ENCODE measurements around the gene ADCK1. TPM values are rescaled to one million over a fixed set of nuclear protein-coding genes. Genes with fewer than 3 reads are reported as not detected.
"Not testable (repeated sequence)": the region's sequence is repeated elsewhere in the genome, so short reads cannot be mapped to it uniquely, and the experiment has no call there.

Gene ADCK1
- total RNA-seq, 2 donors from 2014 or later: 3.0 to 4.8 TPM

GRCh38 chr14:77882636-77883035 lies 82.7 kb downstream of the ADCK1 start:
- no peak overlapping the region for H3K27ac Mint-ChIP-seq
- no peaks in the 10 kb centered on the region for H3K9me3 Mint-ChIP-seq
- H3K36me3 Mint-ChIP-seq: no peaks in the 10 kb centered on the region
- no peaks in the 10 kb centered on the region for H3K27me3 Mint-ChIP-seq
- no peak for DNase-seq (ENCODE audit: low spot score)
- H3K4me1 Mint-ChIP-seq (ENCODE audit: low read depth in 2 of 2): no peaks in the 10 kb centered on the region
- H3K4me3 Mint-ChIP-seq: no peak overlapping the region
- no peak for ATAC-seq

DNA sequence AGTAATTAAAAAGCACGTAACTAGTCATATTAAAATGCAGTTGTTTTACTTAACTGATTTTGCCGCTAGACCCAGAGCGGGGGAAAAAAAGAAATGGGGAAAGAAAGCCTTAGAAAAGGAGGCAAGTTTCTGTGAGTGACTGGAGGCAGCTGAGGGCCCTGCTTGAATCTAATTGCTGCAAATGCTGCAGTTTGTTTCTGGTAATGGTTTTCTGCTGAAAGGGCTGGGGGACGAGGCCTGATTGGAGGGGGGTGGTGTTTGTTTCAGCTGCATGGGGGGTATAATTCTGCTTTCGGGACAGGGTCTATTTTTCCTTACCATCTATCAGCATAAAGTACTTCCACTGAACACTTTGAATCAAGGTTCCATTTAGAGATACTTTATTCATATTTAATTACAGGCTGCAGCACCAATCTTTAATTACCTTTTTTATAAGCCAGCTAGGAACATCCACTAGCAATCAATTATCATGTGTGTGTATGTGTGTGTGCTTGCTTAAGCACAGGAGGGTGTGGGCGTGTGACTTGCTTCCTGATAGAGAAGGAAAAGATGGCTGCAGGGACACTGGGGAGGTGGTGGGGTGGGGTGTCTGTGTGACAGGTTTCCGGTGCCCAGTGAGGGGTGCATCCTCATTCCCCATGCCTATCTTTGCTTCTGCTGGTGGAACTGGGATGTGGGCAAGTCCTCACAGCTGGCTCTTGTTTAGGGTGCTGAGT lies 83.4 kb downstream of the ADCK1 start:
- no peak overlapping the region for H3K27ac Mint-ChIP-seq
- no peak overlapping the region for H3K4me3 Mint-ChIP-seq
- DNase-seq (ENCODE audit: low spot score) (no peak), ATAC-seq (no peak)
- peaks cover 5% of the 10 kb centered on the region for H3K36me3 Mint-ChIP-seq
- no peaks in the 10 kb centered on the region for H3K27me3 Mint-ChIP-seq
- H3K9me3 Mint-ChIP-seq: no peaks in the 10 kb centered on the region
- H3K4me1 Mint-ChIP-seq (ENCODE audit: low read depth in 2 of 2): no peaks in the 10 kb centered on the region

DNA sequence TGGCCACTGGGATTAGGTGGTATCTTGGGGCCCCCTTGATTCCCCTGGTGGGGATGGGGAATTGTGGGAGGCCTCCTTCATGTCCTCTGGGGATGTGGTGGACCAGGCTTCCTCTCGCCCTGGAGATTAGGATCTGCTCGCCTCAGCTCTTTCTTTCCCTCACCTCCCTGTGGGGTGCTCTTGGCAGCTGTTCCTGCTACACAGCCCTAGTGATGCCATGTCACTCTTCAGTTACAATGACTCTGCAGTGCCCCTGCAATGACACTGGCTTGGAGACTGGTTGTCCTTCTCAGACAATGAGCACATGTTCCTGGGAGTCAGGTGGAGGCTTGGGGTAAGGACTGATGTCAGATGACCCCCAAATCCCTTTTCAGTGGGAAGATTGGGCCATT lies 83.9 kb downstream of the ADCK1 start:
- Mint-ChIP-seq H3K9me3 (no peaks in the 10 kb centered on the region), H3K4me3 (no peak overlapping the region), H3K27ac (no peak overlapping the region), H3K4me1 (ENCODE audit: low read depth in 2 of 2) (no peaks in the 10 kb centered on the region), H3K36me3 (peaks cover 8% of the 10 kb centered on the region), H3K27me3 (no peaks in the 10 kb centered on the region)
- no peak for DNase-seq (ENCODE audit: low spot score)
- peak in 1 of 2 donors; percentile 8 for ATAC-seq

DNA sequence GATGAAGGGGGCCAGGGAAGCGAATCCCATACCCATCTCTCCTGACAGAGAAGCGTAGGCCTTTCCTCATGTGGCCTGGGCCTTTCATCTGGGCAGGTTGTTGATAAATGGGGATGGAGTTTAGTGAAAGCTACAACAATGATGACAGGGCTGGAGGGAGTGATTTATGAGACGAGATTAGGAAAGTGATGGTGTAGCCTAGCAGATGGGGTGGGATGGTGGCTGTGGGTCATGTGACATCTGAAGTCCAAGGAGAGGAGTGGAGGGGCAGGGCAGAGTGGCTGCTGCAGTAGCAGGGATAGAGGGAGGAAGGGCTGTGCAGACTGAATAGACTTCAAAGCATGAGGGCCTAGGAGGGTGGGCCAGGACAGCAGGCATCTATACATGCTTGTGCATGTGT lies 85.5 kb downstream of the ADCK1 start:
- Mint-ChIP-seq H3K36me3 (peaks cover 12% of the 10 kb centered on the region), H3K27ac (no peak overlapping the region), H3K4me1 (ENCODE audit: low read depth in 2 of 2) (no peaks in the 10 kb centered on the region), H3K4me3 (no peak overlapping the region), H3K27me3 (no peaks in the 10 kb centered on the region), H3K9me3 (no peaks in the 10 kb centered on the region)
- DNase-seq (ENCODE audit: low spot score) (no peak), ATAC-seq (no peak)

DNA sequence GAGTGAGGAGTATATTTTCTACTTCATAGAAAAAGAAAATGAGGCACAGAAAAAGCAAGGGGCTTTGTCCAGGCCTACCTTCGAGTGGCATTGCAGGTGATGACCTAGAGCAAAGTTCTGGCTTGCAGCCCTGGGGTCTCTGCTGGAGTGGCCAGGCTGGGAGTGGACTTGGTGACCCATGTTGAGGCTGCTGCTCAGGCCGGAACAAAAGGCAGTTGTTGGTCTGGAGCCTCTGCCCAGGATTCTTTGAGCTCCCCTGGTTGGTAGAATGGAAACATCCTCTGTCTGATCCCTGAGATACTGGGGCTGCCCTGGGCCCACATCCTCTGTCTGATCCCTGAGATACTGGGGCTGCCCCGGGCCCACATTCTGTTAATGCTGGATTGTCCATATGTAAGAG lies 86.1 kb downstream of the ADCK1 start:
- Mint-ChIP-seq H3K36me3 (peaks cover 12% of the 10 kb centered on the region), H3K27ac (no peak overlapping the region), H3K4me1 (ENCODE audit: low read depth in 2 of 2) (no peaks in the 10 kb centered on the region), H3K4me3 (no peak overlapping the region), H3K27me3 (no peaks in the 10 kb centered on the region), H3K9me3 (no peaks in the 10 kb centered on the region)
- no peak for DNase-seq (ENCODE audit: low spot score)
- ATAC-seq: no peak

DNA sequence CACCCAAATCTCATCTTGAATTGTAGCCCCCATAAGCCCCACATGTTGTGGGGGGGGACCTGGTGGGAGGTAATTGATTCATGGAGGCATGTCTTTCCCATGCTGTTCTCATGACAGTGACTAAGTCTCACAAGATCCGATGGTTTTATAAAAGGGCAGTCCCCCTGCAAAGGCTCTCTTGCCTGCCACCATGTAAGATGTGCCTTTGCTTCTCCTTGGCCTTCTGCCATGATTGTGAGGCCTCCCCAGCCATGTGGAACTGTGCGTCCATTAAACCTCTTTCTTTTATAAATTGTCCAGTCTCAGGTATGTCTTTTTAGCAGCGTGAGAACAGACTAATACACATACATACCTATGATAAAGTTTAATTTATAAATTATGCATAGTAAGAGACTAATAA lies 89.0 kb downstream of the ADCK1 start:
- not testable (repeated sequence) for DNase-seq (ENCODE audit: low spot score); ATAC-seq; H3K27me3 Mint-ChIP-seq; H3K27ac Mint-ChIP-seq; H3K4me3 Mint-ChIP-seq; H3K4me1 Mint-ChIP-seq (ENCODE audit: low read depth in 2 of 2); H3K9me3 Mint-ChIP-seq
- peaks cover 12% of the 10 kb centered on the region for H3K36me3 Mint-ChIP-seq

- no peaks in the 10 kb centered on the region for H3K27me3 Mint-ChIP-seq
- H3K4me1 Mint-ChIP-seq (ENCODE audit: low read depth in 2 of 2): no peaks in the 10 kb centered on the region
- no peak overlapping the region for H3K4me3 Mint-ChIP-seq
- peaks cover 12% of the 10 kb centered on the region for H3K36me3 Mint-ChIP-seq
- no peak for DNase-seq (ENCODE audit: low spot score)
- H3K9me3 Mint-ChIP-seq: no peaks in the 10 kb centered on the region
- no peak overlapping the region for H3K27ac Mint-ChIP-seq
- no peak for ATAC-seq
These were observed 90.1 kb downstream of the ADCK1 start for GRCh38 chr14:77889971-77890442.

DNA sequence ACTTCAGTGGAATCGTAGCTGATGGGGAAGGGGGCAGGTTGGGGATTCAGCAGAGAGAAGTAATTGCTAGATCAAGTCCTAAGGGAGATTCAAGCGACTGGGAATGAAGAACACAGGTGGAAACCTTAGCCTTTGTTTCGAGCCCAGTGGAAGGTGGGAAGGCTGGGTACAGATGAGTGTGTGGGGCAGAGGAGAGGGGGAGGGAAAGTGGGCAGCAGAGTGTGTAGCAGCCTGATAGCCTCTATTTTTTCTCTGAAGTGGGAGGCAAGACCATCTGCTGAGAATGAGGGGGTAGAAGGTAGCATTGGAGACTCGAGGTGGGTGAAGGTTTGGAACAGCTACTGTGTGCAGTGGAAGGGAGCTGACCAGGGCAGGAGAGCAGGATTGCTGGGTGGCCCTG lies 91.0 kb downstream of the ADCK1 start:
- no peak overlapping the region for H3K27ac Mint-ChIP-seq

GRCh38 chr14:77892381-77892871 lies 92.5 kb downstream of the ADCK1 start:
- peaks cover 12% of the 10 kb centered on the region for H3K36me3 Mint-ChIP-seq
- DNase-seq (ENCODE audit: low spot score) (no peak), ATAC-seq (no peak)
- no peaks in the 10 kb centered on the region for H3K4me1 Mint-ChIP-seq (ENCODE audit: low read depth in 2 of 2)
- H3K27me3 Mint-ChIP-seq: no peaks in the 10 kb centered on the region
- no peak overlapping the region for H3K27ac Mint-ChIP-seq
- H3K4me3 Mint-ChIP-seq: no peak overlapping the region
- no peaks in the 10 kb centered on the region for H3K9me3 Mint-ChIP-seq

More for the DNA sequence above, 91.0 kb downstream of the ADCK1 start:
- Mint-ChIP-seq H3K4me1 (ENCODE audit: low read depth in 2 of 2) (no peaks in the 10 kb centered on the region), H3K27me3 (no peaks in the 10 kb centered on the region), H3K36me3 (peaks cover 12% of the 10 kb centered on the region), H3K4me3 (no peak overlapping the region), H3K9me3 (no peaks in the 10 kb centered on the region)
- peak in 1 of 2 donors; percentile 41 for ATAC-seq
- DNase-seq (ENCODE audit: low spot score): no peak

DNA sequence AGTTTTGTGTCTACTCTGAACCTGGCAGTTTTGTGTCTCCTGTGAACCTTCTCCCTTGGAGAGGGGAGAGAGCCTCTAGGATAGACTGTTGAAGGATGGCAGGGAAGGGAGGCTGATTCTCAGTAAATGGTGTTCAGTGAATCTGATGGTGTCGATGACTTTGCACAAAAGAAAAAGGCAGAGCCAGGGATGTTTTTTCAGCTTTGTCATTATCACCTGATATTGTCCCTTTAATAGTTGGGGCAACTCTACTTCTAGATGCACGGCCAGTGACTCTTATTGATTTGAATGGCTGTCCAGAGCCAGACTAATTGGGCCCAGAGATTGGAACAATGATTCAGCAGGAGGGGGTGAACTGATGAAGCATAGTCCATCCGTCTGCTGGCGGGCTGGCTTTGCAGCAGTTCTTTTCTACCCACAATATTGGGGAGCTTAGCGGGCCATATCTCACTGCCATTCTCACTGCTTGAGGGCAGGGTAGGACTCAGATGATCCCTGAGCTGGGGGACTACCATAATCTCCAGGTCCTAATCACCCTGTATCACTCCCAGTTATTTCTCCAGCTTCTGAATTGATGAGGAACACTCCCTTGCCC lies 93.1 kb downstream of the ADCK1 start:
- Mint-ChIP-seq H3K4me3 (no peak overlapping the region), H3K36me3 (peaks cover 9% of the 10 kb centered on the region), H3K27ac (no peak overlapping the region), H3K27me3 (no peaks in the 10 kb centered on the region), H3K9me3 (no peaks in the 10 kb centered on the region), H3K4me1 (ENCODE audit: low read depth in 2 of 2) (no peaks in the 10 kb centered on the region)
- ATAC-seq (no peak), DNase-seq (ENCODE audit: low spot score) (no peak)

- DNase-seq (ENCODE audit: low spot score) (no peak), ATAC-seq (no peak)
- no peaks in the 10 kb centered on the region for H3K9me3 Mint-ChIP-seq
- H3K4me1 Mint-ChIP-seq (ENCODE audit: low read depth in 2 of 2): peaks cover 0 to 2% of the 10 kb centered on the region in 2 donors
- H3K27me3 Mint-ChIP-seq: no peaks in the 10 kb centered on the region
- no peaks in the 10 kb centered on the region for H3K36me3 Mint-ChIP-seq
- no peak overlapping the region for H3K4me3 Mint-ChIP-seq
- H3K27ac Mint-ChIP-seq: no peak overlapping the region
These were observed 97.5 kb downstream of the ADCK1 start for GRCh38 chr14:77897374-77897773.

DNA sequence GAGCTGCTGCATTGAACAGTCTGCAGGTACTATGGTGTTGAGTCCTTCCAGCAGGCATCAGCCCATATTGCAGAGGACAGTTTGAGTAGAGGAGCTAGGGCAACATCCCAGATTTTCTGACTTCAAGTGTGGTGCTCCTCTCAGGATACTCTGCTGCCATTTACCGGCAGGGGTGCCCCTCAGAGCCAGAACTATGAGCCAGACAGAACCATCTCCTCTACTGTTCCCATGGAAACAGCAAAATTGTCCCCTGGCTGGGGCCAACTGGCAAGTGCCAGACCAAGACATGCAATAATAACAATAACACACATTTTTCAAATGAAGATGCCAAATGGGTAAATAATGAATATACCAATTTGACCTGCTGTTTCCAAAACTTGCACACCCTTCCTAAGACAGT lies 102.9 kb downstream of the ADCK1 start:
- ATAC-seq (no peak), DNase-seq (ENCODE audit: low spot score) (no peak)
- Mint-ChIP-seq H3K27me3 (no peaks in the 10 kb centered on the region), H3K4me1 (ENCODE audit: low read depth in 2 of 2) (peaks cover 0 to 7% of the 10 kb centered on the region in 2 donors), H3K4me3 (no peak overlapping the region), H3K9me3 (no peaks in the 10 kb centered on the region), H3K36me3 (no peaks in the 10 kb centered on the region), H3K27ac (no peak overlapping the region)

- no peak overlapping the region for H3K27ac Mint-ChIP-seq
- no peak for DNase-seq (ENCODE audit: low spot score)
- no peaks in the 10 kb centered on the region for H3K27me3 Mint-ChIP-seq
- no peaks in the 10 kb centered on the region for H3K36me3 Mint-ChIP-seq
- peaks cover 0 to 7% of the 10 kb centered on the region in 2 donors for H3K4me1 Mint-ChIP-seq (ENCODE audit: low read depth in 2 of 2)
- no peak overlapping the region for H3K4me3 Mint-ChIP-seq
- no peak for ATAC-seq
- no peaks in the 10 kb centered on the region for H3K9me3 Mint-ChIP-seq
These were observed 103.3 kb downstream of the ADCK1 start for GRCh38 chr14:77903221-77903620.

DNA sequence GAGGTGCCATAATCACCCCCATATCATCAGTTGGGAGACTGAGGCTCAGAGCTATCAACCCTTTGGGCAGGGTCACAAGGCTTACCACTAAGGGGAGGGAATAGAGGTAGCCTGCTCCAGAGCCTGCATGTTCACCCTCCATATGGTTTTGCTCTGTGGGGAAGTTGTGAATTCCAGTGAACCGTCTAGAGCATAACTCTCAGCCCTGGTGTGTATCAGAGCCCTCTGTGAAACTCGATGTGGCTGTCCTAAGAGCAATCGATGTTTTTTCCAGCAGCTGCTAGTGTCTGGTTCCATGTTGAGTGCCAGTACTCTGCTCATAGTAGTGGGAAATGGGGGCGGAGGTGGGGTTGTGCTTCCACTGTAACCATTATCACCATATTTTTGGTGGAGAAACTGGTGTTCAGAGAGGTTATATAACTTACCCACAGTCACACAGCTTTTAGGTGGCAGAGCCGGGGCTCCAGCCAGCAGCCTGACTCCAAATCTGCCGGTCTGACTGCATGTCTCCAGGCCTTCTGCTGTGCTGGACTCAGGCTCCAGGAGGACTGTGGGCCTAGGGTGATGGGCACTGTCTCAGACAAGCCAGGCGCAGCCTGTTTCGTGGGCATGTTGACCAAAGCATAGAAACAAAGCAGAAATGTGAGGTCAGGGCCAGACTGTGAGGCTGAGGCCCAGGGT lies 104.2 kb downstream of the ADCK1 start:
- Mint-ChIP-seq H3K36me3 (no peaks in the 10 kb centered on the region), H3K4me1 (ENCODE audit: low read depth in 2 of 2) (peaks cover 0 to 11% of the 10 kb centered on the region in 2 donors), H3K27ac (no peak overlapping the region), H3K27me3 (no peaks in the 10 kb centered on the region), H3K4me3 (no peak overlapping the region), H3K9me3 (no peaks in the 10 kb centered on the region)
- DNase-seq (ENCODE audit: low spot score) (no peak), ATAC-seq (peak in 1 of 2 donors; percentile 7)
